DOHH2 (cell line): ENCODE measurements around the gene REP15.

Source experiments
- EZH2phosphoT487 ChIP-seq: fragments of 200-600 bp; sonication (generic); IDR thresholded peaks from 2 replicates; pipeline ENCODE4 v1.6.1; 2017; ENCODE audit warnings: borderline replicate concordance, mild to moderate bottlenecking, antibody characterized with exemption, low read length, moderate library complexity, mixed read lengths
- TF ChIP-seq, protein P1 (sequence below): fragments of 200-600 bp; sonication (generic); IDR thresholded peaks from one replicate; pipeline ENCODE4 v1.5.1; 2014; ENCODE audit warnings: antibody characterized with exemption, mild to moderate bottlenecking, low read depth, low read length; ENCODE audit not compliant: poor library complexity, severe bottlenecking

GRCh38 chr12:27653661-27654060, 42.6 kb upstream of the REP15 start:
- TF ChIP-seq, protein P1, sequence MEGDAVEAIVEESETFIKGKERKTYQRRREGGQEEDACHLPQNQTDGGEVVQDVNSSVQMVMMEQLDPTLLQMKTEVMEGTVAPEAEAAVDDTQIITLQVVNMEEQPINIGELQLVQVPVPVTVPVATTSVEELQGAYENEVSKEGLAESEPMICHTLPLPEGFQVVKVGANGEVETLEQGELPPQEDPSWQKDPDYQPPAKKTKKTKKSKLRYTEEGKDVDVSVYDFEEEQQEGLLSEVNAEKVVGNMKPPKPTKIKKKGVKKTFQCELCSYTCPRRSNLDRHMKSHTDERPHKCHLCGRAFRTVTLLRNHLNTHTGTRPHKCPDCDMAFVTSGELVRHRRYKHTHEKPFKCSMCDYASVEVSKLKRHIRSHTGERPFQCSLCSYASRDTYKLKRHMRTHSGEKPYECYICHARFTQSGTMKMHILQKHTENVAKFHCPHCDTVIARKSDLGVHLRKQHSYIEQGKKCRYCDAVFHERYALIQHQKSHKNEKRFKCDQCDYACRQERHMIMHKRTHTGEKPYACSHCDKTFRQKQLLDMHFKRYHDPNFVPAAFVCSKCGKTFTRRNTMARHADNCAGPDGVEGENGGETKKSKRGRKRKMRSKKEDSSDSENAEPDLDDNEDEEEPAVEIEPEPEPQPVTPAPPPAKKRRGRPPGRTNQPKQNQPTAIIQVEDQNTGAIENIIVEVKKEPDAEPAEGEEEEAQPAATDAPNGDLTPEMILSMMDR = no peak
- TF ChIP-seq EZH2phosphoT487 = no peak
